ENCODE measurements around the gene CLCA2. TPM values are rescaled to one million over a fixed set of nuclear protein-coding genes. Genes with fewer than 3 reads are reported as not detected.

Gene CLCA2
- total and polyA plus RNA-seq, 7 donors: 0.01 TPM; not detected in 6

DNA sequence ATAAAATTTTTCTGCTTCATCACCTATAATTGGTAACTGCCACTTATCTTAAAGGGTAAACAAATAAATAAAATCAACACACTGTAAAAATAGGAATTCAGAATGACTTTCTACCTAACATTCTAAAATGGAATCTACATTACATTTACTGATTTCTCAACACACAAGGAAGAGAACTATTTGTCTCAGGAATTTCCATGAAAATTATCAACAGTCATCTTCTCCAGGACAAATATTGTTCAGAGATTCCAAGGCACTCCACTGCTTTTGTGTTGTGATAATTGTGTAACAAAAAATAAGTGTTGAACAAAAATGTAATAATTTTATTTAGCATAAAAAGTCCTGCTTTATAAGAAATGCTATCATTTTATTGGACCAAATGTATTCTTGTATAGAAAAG is 35.2 kb upstream of the CLCA2 start:
- intact Hi-C loops (cut with DNase I): loop anchor here in 1 of 2 donors (10.0 kb wide), 1 partner anchor 696 kb away; no protein-coding TSS in a partner anchor
- DNase-seq (no peak), ATAC-seq (no peak)
- Histone ChIP-seq H3K4me3 (no peak overlapping the region), H3K36me3 (ENCODE audit: insufficient read depth in 1 of 2, low read depth in 1 of 2) (no peaks in the 10 kb centered on the region), H3K9me3 (peaks cover 6% of the 10 kb centered on the region), H3K27ac (no peak overlapping the region), H3K4me1 (no peaks in the 10 kb centered on the region), H3K27me3 (ENCODE audit: insufficient read depth in 3 of 3, low read length in 2 of 3) (no peaks in the 10 kb centered on the region)
- TF ChIP-seq, protein P1, sequence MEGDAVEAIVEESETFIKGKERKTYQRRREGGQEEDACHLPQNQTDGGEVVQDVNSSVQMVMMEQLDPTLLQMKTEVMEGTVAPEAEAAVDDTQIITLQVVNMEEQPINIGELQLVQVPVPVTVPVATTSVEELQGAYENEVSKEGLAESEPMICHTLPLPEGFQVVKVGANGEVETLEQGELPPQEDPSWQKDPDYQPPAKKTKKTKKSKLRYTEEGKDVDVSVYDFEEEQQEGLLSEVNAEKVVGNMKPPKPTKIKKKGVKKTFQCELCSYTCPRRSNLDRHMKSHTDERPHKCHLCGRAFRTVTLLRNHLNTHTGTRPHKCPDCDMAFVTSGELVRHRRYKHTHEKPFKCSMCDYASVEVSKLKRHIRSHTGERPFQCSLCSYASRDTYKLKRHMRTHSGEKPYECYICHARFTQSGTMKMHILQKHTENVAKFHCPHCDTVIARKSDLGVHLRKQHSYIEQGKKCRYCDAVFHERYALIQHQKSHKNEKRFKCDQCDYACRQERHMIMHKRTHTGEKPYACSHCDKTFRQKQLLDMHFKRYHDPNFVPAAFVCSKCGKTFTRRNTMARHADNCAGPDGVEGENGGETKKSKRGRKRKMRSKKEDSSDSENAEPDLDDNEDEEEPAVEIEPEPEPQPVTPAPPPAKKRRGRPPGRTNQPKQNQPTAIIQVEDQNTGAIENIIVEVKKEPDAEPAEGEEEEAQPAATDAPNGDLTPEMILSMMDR (IDR thresholded peaks at IDR 0.05): no peak

DNA sequence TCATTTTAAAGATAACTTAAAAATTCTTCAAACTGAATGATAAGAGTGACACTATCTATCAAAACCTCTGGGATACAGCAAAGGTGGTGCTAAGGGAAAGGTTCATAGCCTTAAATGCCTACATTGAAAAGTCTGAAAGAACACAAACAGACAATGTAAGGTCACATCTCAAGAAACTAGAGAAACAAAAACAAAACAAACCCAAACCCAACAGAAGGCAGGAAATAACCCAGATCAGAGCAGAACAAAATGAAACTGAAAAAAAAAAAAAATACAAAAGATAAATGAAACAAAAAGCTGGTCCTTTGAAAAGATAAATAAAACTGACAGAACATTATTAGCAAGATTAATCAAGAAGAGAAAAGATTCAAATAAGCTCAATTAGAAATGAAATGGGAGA is 34.7 kb upstream of the CLCA2 start:
- Histone ChIP-seq H3K36me3 (ENCODE audit: insufficient read depth in 1 of 2, low read depth in 1 of 2) (no peaks in the 10 kb centered on the region), H3K27me3 (ENCODE audit: insufficient read depth in 3 of 3, low read length in 2 of 3) (no peaks in the 10 kb centered on the region), H3K4me1 (peaks cover 3% of the 10 kb centered on the region), H3K9me3 (peaks cover 6% of the 10 kb centered on the region), H3K4me3 (no peak overlapping the region), H3K27ac (no peak overlapping the region)
- DNase-seq: no peak
- intact Hi-C loops (cut with DNase I): loop anchor here in 1 of 2 donors (10.0 kb wide), 1 partner anchor 695 kb away; no protein-coding TSS in a partner anchor
- no peak for ATAC-seq
- TF ChIP-seq, protein P1 (IDR thresholded peaks at IDR 0.05): no peak

DNA sequence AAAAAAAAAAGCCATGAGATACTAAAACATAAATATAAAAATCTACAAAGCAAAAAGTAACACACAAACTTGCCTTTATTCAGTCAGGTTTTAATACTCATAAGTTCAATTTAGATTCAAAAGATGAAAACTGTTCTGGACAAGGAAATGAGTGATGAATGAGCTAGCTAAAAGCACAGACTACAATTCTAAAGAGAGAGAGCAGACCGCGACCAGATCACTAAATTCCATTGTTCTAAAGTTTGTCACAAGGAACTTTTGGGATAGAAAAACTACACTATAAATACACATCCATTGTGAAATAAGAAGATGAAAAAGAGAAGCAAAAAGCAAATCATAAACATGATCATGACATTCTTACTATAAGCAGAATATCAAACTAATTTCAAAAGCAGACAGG is 29.6 kb upstream of the CLCA2 start:
- H3K27me3 ChIP-seq (ENCODE audit: insufficient read depth in 3 of 3, low read length in 2 of 3): no peaks in the 10 kb centered on the region
- TF ChIP-seq, protein P1 (IDR thresholded peaks at IDR 0.05): no peak
- DNase-seq (no peak), ATAC-seq (no peak)
- no peaks in the 10 kb centered on the region for H3K36me3 ChIP-seq (ENCODE audit: insufficient read depth in 1 of 2, low read depth in 1 of 2)
- peaks cover 6% of the 10 kb centered on the region for H3K4me1 ChIP-seq
- 62 to 68% (median 64%) methylated on average over 2 of the region's 2 CpGs for WGBS, 3 donors
- H3K4me3 ChIP-seq: peak overlapping the region; percentile 93
- no peak overlapping the region for H3K27ac ChIP-seq
- H3K9me3 ChIP-seq: peaks cover 6% of the 10 kb centered on the region
- intact Hi-C loops (cut with DNase I): loop anchor here in 1 of 2 donors (10.0 kb wide), 1 partner anchor 300 kb away; no protein-coding TSS in a partner anchor

DNA sequence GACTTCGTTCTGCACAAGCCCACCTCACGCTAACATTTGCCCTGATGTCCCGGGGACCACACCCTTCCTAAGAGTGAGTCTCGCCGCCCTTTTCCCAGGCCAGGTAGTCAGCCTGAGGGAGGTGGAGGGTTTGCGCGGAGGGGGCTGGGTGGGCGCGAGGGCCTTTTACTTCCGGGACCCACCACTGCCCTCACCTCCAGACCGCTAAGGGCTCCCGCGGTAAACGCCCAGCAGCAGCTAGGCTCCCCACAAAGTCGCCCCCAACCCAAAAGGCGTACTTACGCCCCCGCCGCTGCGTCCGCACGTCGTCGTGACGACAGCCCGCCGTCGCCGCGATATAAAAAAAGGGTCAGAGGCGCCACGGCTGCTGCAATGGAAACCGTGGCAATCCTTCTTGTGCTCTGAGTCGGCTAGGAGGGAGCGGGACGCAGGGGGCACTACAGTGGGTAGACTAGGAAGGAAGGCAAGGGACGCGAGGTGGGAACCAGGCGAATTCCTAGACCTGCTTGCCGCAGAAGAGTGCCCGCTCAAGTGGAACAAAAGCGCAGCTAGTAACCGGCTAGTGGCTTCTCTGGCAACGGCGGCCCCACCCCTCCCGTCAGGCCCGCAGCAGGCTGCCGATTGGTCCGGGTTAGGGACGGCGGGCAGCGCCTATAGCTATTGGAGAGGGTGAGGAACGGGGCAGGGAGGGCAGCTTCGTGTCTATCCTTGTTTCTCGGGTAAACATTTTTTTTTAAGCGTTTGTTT is 28.0 kb upstream of the CLCA2 start, which contains the start of gene ODF2L:
Gene ODF2L, minus strand, starts transcription at position 573 of the 747 bp plus-strand sequence. CDS start 9,296 bp downstream, outside the sequence.
- peaks cover 6% of the 10 kb centered on the region for H3K9me3 ChIP-seq
- H3K4me1 ChIP-seq: peaks cover 6% of the 10 kb centered on the region
- peak within 1 kb of the TSS; percentile 93 for H3K4me3 ChIP-seq
- peak within 1 kb of the TSS; percentile 72 for H3K27ac ChIP-seq
- ATAC-seq (peak; percentile 99 to 100 (median 100)), DNase-seq (peak; percentile 88 to 93)
- intact Hi-C loops (cut with DNase I): loop anchor here in 1 of 2 donors (5.0 to 10.0 kb wide), 2 partner anchors 101 to 299 kb away; no protein-coding TSS in a partner anchor
- TF ChIP-seq, protein P1 (IDR thresholded peaks at IDR 0.05): no peak
- H3K27me3 ChIP-seq (ENCODE audit: insufficient read depth in 3 of 3, low read length in 2 of 3): no peaks in the 10 kb centered on the region
- H3K36me3 ChIP-seq (ENCODE audit: insufficient read depth in 1 of 2, low read depth in 1 of 2): no peaks in the 10 kb centered on the region
- WGBS, 3 donors: 1% methylated on average over 56 of the region's 56 CpGs
